CD4-positive, alpha-beta T cell treated with Interleukin-15 for 4 hours (primary cell): ENCODE results near the gene MYH11.

Experiments
- DNase-seq: peaks from one replicate; pipeline ENCODE4 v3.0.0-alpha.2; 2020; ENCODE audit warnings: low spot score

MYH11 gene

GRCh38 chr16:15777533-15778203, 79.2 kb downstream of the MYH11 start:
- no peak for DNase-seq

- DNase-seq = no peak
Measured at GRCh38 chr16:15776572-15776971, 80.3 kb downstream of the MYH11 start.

DNA sequence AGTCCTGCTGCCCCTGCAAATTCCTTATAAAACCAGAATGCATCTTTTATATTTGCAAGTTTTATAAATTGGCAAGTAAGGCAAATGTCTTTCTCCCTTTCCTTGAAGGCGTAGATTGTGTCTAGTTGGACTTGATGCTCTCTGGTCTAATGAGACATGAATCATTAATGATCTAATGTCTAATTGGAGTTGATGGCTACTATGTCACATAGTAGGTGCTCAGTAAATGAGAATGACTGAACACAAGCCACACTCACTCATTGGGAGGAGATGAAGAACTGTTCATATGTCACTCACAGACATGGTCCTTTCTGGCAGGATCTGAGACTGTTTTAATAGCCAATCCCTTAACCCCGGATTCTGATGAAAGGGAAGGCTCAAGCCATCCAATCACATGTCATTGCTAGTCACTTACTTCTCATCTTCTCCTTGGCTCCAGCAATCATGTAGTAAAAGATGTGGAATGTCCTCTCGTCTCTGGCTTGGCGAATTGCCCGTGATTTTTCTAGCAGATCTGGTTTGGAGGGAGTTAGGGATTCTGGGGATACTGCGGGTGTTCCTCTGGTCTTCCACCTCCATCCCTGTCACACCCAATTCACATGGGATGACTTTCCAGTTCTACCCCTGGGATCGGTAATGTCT, 81.0 kb downstream of the MYH11 start:
- no peak for DNase-seq

- no peak for DNase-seq
Measured at GRCh38 chr16:15775209-15775608, 81.6 kb downstream of the MYH11 start.

GRCh38 chr16:15773968-15774367, 82.9 kb downstream of the MYH11 start:
- no peak for DNase-seq

DNA sequence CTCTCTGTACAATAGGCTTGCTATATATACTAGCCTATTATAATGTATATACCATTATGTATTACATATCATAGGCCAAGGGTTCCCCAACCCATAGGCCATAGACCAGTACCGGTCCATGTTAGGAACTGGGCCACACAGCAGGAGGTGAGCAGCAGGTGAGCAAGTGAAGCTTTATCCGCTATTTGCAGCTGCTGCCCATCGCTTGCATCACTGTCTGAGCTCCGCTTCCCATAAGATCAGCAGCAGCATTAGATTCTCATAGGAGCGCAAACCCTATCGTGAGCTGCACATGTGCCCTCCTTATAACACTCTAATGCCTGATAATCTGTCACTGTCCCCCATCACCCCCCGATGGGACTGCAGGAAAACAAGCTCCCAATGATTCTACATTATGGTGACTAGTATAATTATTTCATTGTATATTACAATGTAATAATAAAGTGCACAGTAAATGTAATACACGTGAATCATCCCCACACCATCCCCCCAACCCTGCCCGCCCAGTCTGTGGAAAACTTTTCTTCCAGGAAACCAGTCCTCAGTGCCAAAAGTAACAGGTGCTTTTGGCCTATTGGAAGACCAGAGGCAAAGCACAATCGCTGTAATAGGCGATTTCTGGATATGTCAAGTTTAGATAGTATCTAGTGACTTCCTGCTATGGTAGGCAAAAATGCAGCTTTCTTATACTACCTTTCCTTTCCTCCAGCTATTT, 84.1 kb downstream of the MYH11 start:
- no peak for DNase-seq

- no peak for DNase-seq
Measured at GRCh38 chr16:15771694-15772093, 85.1 kb downstream of the MYH11 start.

DNA sequence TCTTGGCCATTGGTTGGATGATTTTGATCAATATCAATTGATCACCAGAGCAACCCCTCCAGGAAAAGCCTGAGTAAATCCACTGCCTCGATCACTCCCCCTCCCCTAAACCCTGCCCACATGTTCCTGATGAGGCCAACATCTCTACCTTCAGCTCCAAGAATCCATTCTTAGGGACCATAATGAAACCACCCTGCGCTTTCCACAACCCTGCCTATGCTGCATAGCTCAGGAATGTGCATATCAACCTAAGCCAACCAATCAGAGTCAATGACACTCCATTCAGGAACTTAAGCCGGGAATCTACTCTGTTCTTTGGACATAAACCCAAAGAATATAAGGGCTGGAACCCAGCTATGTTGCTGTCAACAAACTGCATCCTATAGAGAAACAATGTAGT, 86.3 kb downstream of the MYH11 start:
- no peak for DNase-seq

DNA sequence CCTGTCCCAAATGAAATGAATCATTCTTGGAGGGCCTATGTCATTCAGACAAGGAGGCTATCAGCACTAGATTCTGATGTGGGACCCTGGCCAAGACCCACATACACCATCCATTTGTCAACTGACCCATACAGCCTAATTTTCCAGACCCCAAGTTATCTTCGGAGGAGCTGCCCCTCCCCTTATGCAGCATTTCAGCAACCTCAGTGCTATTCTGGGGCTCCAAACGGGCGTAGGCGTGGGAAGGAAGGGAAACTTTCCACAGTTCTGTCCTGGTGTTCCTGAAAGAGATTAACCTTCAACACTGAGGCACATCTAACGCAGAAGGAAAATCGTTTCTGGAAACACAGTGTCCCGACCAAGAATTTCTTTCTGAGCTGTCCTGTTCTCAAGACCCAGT, 86.7 kb downstream of the MYH11 start:
- DNase-seq = no peak

GRCh38 chr16:15769239-15769638, 87.6 kb downstream of the MYH11 start:
- DNase-seq = no peak

GRCh38 chr16:15768201-15768600, 88.6 kb downstream of the MYH11 start:
- no peak for DNase-seq

GRCh38 chr16:15766918-15767317, 89.9 kb downstream of the MYH11 start:
- no peak for DNase-seq

DNA sequence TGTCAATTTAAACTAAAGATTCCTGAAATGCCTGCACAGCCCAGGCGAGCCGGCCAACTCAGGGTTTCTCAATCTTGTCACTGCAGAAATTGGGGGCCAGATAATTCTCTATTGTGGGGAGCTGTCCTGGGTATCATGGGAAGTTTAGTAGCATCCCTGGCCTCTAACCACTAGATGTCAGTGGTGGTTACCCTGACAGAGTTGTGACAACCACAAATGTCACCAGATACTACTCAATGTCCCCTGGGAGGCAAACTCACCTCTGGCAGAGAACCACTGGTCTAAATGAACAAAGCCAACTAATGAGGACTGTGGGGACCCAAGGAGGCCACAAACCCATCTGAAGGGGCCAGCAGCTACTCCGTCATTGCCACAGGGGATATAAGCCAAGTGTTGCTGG, 90.9 kb downstream of the MYH11 start:
- DNase-seq = peak; percentile 37

DNA sequence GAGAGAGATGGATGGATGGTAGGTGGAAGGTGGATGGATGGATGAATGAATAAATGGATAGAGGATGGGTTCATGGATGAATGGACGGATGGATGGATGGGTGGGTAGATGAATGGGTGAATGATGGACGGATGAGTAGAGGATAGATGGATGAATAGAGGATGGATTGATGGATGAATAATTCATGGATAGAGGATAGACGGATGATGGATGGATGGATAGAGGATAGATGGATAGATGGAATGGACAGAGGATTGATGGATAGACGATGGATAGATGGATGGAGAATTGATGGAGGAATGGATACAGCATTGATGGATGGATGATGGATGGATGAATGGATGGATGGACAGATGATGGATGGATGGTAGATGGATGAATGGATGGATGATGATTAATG, 91.7 kb downstream of the MYH11 start:
- no peak for DNase-seq

GRCh38 chr16:15764112-15764511, 92.7 kb downstream of the MYH11 start:
- no peak for DNase-seq

GRCh38 chr16:15760129-15760528, 96.7 kb downstream of the MYH11 start:
- DNase-seq = no peak

DNA sequence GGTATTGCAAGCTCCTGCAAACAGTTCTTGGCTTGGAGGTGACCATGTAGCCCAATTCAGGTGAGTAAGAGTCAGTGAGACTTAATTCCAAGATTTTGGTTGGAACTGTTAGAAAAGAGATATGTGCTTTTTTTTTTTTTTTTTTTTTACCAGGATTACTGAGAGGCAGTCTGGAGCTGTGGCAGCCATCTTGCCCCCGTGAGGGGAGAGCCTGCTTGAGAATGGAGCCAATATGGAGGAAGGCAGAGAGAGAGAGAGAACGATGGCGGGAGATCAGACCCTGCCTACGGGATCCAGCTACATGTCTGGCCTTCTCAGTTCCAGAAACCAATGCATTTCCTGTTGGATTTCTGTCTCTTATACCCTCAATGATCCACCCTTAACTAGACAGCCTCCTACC, 97.8 kb downstream of the MYH11 start:
- no peak for DNase-seq

DNA sequence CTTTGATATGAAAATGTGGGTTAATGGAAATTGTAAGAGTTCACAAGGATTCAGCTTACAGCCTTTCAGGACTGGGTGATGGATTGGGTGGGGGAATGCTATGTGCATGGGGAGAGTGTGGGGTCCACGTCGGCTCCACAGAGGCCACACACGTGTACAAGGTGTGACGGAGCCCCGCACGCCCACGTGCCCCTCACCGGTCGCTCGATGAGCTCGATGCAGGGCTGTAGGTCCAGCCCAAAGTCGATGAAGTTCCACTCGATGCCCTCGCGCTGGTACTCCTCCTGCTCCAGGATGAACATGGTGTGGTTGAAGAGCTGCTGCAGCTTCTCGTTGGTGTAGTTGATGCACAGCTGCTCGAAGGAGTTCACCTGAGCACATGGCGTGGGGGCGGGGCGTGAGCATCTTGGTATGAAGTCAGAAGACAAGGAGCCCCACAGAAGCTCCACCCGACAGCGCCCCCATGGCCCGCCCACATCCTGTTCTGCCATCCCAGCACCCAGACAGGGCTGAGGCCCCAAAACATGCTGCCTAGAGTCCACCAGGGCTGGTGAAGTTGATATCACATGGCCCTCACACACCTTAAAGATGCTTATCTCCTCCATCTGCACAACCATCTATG, 99.1 kb downstream of the MYH11 start:
- DNase-seq = no peak

- DNase-seq = no peak
Measured at GRCh38 chr16:15757077-15757386, 99.8 kb downstream of the MYH11 start.

DNA sequence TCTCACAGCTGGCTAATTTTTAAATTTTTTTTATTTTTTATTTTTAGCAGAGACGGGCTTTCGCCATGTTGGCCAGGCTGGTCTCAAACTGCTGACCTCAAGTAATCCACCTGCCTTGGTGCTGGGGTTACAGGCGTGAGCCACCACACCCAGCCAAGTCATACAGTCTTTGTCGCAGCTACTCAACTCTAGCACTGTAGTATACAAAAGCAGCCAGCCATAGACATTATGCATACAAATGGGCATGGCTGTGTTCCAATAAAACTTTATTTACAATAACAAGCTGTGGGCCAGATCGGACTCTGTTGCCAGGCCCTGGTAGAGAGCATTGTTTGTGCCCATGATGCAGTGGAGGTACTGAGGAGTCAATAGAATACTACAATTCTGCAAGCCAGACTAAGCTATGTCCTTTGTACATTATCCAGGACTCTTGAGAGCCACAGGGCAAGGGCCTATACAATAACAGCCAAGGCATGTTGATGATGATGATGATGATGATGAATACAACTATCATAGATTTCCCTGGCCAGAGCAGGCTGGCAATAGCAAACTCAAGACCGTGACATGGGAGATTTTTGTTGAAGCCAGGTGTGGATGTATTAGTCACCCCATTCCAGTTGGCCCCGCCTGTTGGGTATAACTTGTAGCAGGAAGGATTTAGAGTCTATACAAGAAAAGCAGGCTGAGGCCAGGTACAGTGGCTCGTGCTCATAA, 101.8 kb downstream of the MYH11 start:
- no peak for DNase-seq

- DNase-seq = no peak
Measured at GRCh38 chr16:15752717-15753488, 103.9 kb downstream of the MYH11 start.

DNA sequence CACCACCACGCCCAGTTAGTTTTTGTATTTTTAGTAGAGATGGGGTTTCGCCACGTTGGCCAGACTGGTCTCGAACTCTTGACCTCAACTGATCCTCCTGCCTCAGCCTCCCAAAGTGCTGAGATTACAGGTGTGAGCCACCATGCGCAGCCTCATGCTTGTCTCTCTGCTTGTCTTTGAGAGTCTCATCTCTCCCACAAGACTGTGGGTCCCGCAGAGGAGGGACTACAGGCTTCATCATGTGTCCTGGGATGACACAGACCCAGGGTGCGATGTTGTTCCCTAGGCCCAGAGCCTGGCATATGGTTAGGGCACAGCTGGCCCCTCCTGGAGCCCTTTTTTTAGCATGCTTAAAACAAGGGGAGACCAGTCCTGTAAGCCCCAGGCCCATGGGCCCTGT, 104.9 kb downstream of the MYH11 start:
- DNase-seq = no peak
